Measurements from ENCODE around the gene AGBL4. TPM values are rescaled to one million over a fixed set of nuclear protein-coding genes. Genes with fewer than 3 reads are reported as not detected.

Gene AGBL4
- total and polyA plus RNA-seq, 10 donors, result 0.05 to 1.8 (median 0.32) TPM; not detected in 1

DNA sequence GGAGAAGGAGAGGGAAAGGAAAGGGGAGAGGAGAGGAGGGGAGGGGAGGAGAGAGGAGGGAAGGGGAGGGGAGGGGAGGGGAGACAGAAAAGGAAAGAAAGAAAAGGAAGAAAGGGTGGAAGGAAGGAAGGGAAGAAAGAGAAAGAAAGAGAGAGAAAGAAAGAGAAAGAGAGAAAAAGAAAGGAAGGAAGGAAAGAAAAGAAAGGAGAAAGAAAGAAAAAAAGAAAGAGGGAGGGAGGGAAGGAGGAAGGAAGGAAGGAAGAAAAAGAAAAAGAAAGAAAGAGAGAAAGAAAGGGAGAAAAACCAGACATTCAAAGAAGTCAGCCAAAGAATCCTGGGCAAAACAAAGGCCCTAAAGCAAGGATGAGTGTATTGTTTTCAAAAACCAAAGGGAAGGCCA, 1426.1 kb downstream of the AGBL4 start:
- TF ChIP-seq, protein P1, sequence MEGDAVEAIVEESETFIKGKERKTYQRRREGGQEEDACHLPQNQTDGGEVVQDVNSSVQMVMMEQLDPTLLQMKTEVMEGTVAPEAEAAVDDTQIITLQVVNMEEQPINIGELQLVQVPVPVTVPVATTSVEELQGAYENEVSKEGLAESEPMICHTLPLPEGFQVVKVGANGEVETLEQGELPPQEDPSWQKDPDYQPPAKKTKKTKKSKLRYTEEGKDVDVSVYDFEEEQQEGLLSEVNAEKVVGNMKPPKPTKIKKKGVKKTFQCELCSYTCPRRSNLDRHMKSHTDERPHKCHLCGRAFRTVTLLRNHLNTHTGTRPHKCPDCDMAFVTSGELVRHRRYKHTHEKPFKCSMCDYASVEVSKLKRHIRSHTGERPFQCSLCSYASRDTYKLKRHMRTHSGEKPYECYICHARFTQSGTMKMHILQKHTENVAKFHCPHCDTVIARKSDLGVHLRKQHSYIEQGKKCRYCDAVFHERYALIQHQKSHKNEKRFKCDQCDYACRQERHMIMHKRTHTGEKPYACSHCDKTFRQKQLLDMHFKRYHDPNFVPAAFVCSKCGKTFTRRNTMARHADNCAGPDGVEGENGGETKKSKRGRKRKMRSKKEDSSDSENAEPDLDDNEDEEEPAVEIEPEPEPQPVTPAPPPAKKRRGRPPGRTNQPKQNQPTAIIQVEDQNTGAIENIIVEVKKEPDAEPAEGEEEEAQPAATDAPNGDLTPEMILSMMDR (IDR thresholded peaks at IDR 0.05 in 8 of 11, conservative IDR thresholded peaks at IDR 0.05 in 3 of 11), result no peak
- no peak for TF ChIP-seq POLR2A (IDR thresholded peaks at IDR 0.05)
- TF ChIP-seq POLR2AphosphoS5 (IDR thresholded peaks at IDR 0.05), result no peak
- Histone ChIP-seq H3K9me3 (no peaks in the 10 kb centered on the region), H3K27ac (no peak overlapping the region), H3K4me1 (peaks cover 0 to 3% (median 0%) of the 10 kb centered on the region in 6 donors), H3K36me3 (no peaks in the 10 kb centered on the region), H3K4me3 (no peak overlapping the region), H3K27me3 (replicated peaks in 1 of 7) (no peaks in the 10 kb centered on the region)
- no peak for DNase-seq
- intact Hi-C loops (cut with DNase I; ENCODE audit: low total_unique reads), result no loop called here

DNA sequence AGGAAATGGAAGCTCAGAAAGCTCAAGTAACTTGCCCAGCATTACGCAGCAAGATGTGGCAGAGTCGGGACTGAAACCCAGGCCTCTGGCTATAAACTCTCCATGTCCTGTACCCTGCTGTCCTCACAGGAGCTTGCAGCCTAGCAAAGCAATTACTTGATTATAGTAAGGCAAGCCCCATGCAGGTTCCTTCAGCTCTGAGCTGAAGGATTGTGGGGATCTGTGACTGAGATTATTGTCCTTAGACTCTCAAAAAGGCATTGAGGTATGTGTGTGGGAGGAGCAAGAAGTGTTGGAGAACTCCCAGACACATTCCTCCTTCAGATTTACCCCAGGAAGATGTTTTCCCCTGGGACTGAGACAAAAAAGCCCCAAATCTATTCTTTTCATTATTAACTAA, 1427.7 kb downstream of the AGBL4 start:
- WGBS, 5 donors, result 64 to 96% (median 81%) methylated on average over 2 of the region's 2 CpGs
- no peaks in the 10 kb centered on the region for H3K9me3 ChIP-seq
- TF ChIP-seq POLR2A (IDR thresholded peaks at IDR 0.05) (no peak), POLR2AphosphoS5 (IDR thresholded peaks at IDR 0.05) (no peak)
- TF ChIP-seq, protein P1 (IDR thresholded peaks at IDR 0.05 in 8 of 11, conservative IDR thresholded peaks at IDR 0.05 in 3 of 11), result no peak
- intact Hi-C loops (cut with DNase I; ENCODE audit: low total_unique reads), result no loop called here
- DNase-seq, result no peak
- no peak overlapping the region for H3K27ac ChIP-seq
- H3K4me3 ChIP-seq, result no peak overlapping the region
- peaks cover 0 to 3% (median 0%) of the 10 kb centered on the region in 6 donors for H3K4me1 ChIP-seq
- H3K27me3 ChIP-seq (replicated peaks in 1 of 7), result no peaks in the 10 kb centered on the region
- H3K36me3 ChIP-seq, result no peaks in the 10 kb centered on the region

DNA sequence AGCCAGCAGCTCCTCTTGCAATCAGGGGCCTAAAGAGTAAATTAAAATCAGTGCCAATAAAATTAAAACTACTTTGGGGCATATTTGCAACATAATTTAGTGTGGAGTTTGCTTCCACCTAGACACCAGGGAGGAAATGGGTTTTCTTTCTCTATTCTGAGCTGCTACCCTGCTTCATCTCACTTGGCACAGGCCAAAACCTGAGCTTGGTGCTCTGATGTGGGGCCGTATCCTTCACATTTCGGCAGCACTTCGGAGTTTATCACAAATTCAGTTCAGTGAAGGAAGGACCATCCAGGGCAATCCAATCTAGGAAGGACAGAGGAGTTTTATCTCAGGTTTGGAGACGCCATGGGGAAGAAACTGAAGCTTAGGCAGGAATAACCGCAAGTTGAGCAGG, 1428.1 kb downstream of the AGBL4 start:
- no peak overlapping the region for H3K27ac ChIP-seq
- H3K27me3 ChIP-seq (replicated peaks in 1 of 7), result no peaks in the 10 kb centered on the region
- intact Hi-C loops (cut with DNase I; ENCODE audit: low total_unique reads), result no loop called here
- no peak overlapping the region for H3K4me3 ChIP-seq
- peaks cover 0 to 3% (median 0%) of the 10 kb centered on the region in 6 donors for H3K4me1 ChIP-seq
- H3K9me3 ChIP-seq, result no peaks in the 10 kb centered on the region
- no peak for DNase-seq
- TF ChIP-seq, protein P1 (IDR thresholded peaks at IDR 0.05 in 8 of 11, conservative IDR thresholded peaks at IDR 0.05 in 3 of 11), result no peak
- TF ChIP-seq POLR2A (IDR thresholded peaks at IDR 0.05) (no peak), POLR2AphosphoS5 (IDR thresholded peaks at IDR 0.05) (no peak)
- no peaks in the 10 kb centered on the region for H3K36me3 ChIP-seq
- 85 to 93% (median 90%) methylated on average over 5 of the region's 5 CpGs for WGBS, 5 donors

DNA sequence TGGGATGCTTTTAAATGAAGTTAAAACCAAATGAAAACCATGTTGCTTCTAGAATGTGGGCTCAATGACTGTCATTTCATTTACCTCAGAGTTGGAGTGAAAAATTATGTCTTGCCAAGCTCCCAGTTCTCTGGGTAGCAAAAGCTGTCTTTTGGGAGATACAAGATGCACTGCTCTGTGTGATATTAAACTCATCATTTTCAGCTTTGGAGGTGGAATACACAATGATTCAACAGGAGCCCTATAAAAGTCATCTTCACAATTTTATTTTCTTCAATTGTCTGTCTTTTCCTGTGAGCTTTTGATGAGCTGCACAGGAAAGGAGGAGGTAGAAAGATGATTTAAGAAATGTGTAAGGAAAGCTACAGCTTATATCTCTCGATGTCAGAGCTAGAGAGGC, 1431.4 kb downstream of the AGBL4 start:
- Histone ChIP-seq H3K4me1 (peaks cover 0 to 3% (median 0%) of the 10 kb centered on the region in 6 donors), H3K9me3 (no peaks in the 10 kb centered on the region), H3K27me3 (replicated peaks in 1 of 7) (no peaks in the 10 kb centered on the region), H3K36me3 (no peaks in the 10 kb centered on the region), H3K27ac (no peak overlapping the region), H3K4me3 (no peak overlapping the region)
- 63 to 83% (median 72%) methylated on average over 1 of the region's 1 CpG for WGBS, 5 donors
- TF ChIP-seq POLR2A (IDR thresholded peaks at IDR 0.05), result no peak
- TF ChIP-seq, protein P1 (IDR thresholded peaks at IDR 0.05 in 8 of 11, conservative IDR thresholded peaks at IDR 0.05 in 3 of 11), result no peak
- no peak for TF ChIP-seq POLR2AphosphoS5 (IDR thresholded peaks at IDR 0.05)
- intact Hi-C loops (cut with DNase I; ENCODE audit: low total_unique reads), result no loop called here
- DNase-seq, result no peak
